HG02885 (cell line): ENCODE measurements around the gene TCP11X1.
A peak's percentile ranks its signal among the peaks of the same experiment; 100 is the strongest.
"Not testable (repeated sequence)": the region's sequence is repeated elsewhere in the genome, so short reads cannot be mapped to it uniquely, and the experiment has no call there.

Experiments used
- ATAC-seq: cut with Tn5 transposase; IDR thresholded peaks from one replicate; pipeline ENCODE4 v1.9.1; 2021; ENCODE audit warnings: mild to moderate bottlenecking; ENCODE audit not compliant: unreplicated experiment, poor library complexity

The TCP11X1 gene

GRCh38 chrX:102214986-102215385, at the start of gene TCP11X1:
TSS of gene TCP11X1 (plus strand) at chrX:102215301.
- ATAC-seq: not testable (repeated sequence)

- ATAC-seq: no peak
Measured at GRCh38 chrX:102185967-102186720, 29.0 kb upstream of the TCP11X1 start.

GRCh38 chrX:102207940-102208339, 7.2 kb upstream of the TCP11X1 start:
- not testable (repeated sequence) for ATAC-seq

- ATAC-seq: peak; percentile 57
Measured at GRCh38 chrX:102216497-102216896, 1.4 kb downstream of the TCP11X1 start.

- not testable (repeated sequence) for ATAC-seq
Measured at GRCh38 chrX:102235678-102236077, 20.6 kb downstream of the TCP11X1 start.

GRCh38 chrX:102240265-102240664, 25.2 kb downstream of the TCP11X1 start:
- not testable (repeated sequence) for ATAC-seq

GRCh38 chrX:102246893-102247292, 31.8 kb downstream of the TCP11X1 start, which contains the start of gene NXF2:
TSS of gene NXF2 (plus strand) at chrX:102247167. CDS start at chrX:102307079, 59,912 bp downstream.
- not testable (repeated sequence) for ATAC-seq

- ATAC-seq: not testable (repeated sequence)
Measured at GRCh38 chrX:102272231-102272630, 57.1 kb downstream of the TCP11X1 start.
